ENCODE measurements around the gene CAPNS1. TPM values are rescaled to one million over a fixed set of nuclear protein-coding genes. Genes with fewer than 3 reads are reported as not detected.
"Not testable (repeated sequence)": the region's sequence is repeated elsewhere in the genome, so short reads cannot be mapped to it uniquely, and the experiment has no call there.

CAPNS1 gene
- total RNA-seq, 1 donor from 2014 or later: 478 TPM

- no peak for TF ChIP-seq CTCF (IDR thresholded peaks at IDR 0.05; ENCODE audit: partially characterized antibody, unreplicated experiment)
- H3K27ac Mint-ChIP-seq (ENCODE audit: unreplicated experiment): no peak overlapping the region
- H3K27me3 Mint-ChIP-seq (ENCODE audit: unreplicated experiment): peaks cover 4% of the 10 kb centered on the region
- H3K36me3 Mint-ChIP-seq (ENCODE audit: unreplicated experiment): no peaks in the 10 kb centered on the region
- no peak for DNase-seq
- peaks cover 1% of the 10 kb centered on the region for H3K4me1 Mint-ChIP-seq (ENCODE audit: low read depth, unreplicated experiment)
- no peak overlapping the region for H3K4me3 Mint-ChIP-seq (ENCODE audit: unreplicated experiment)
- no peaks in the 10 kb centered on the region for H3K9me3 Mint-ChIP-seq (ENCODE audit: unreplicated experiment)
Observed at GRCh38 chr19:36160821-36161596, 21.1 kb downstream of the CAPNS1 start.

GRCh38 chr19:36163813-36164212 is 23.9 kb downstream of the CAPNS1 start:
- Mint-ChIP-seq H3K27ac (ENCODE audit: unreplicated experiment) (no peak overlapping the region), H3K4me3 (ENCODE audit: unreplicated experiment) (no peak overlapping the region), H3K9me3 (ENCODE audit: unreplicated experiment) (no peaks in the 10 kb centered on the region), H3K4me1 (ENCODE audit: low read depth, unreplicated experiment) (peaks cover 1% of the 10 kb centered on the region), H3K27me3 (ENCODE audit: unreplicated experiment) (peaks cover 4% of the 10 kb centered on the region), H3K36me3 (ENCODE audit: unreplicated experiment) (no peaks in the 10 kb centered on the region)
- TF ChIP-seq CTCF (IDR thresholded peaks at IDR 0.05; ENCODE audit: partially characterized antibody, unreplicated experiment): no peak
- no peak for DNase-seq

DNA sequence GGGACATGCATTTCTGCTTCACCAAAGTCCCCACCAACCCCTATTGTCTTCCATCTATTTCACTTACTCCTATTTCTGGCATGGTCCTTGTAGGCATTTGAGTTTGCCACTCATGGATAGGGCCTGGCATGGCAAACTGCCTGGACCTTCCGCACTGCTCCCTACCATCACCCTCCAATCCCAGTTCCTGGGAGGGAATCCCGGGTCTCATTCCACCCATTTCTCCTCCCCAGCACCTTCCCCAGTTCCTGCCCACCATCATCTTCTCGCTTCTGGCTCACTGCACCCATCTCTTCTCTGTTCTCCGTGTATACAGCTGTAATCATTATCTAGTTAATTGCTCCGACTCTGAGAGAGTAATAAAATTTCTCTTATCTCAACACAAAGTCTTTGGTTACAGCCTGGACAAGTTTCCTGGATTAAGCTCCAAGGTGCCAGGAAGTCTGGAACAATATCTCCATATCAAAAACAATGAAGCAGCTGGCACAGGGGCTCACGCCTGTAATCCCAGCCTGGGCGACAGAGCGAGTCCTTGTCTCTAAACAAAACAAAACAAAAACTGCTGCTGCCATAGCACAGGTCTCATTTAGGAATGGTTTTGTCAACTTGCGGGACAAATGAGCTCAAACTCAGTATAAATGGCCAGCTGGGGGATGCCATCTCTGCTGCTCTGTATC is 29.4 kb downstream of the CAPNS1 start:
- Mint-ChIP-seq H3K36me3 (ENCODE audit: unreplicated experiment) (no peaks in the 10 kb centered on the region), H3K4me3 (ENCODE audit: unreplicated experiment) (no peak overlapping the region), H3K27ac (ENCODE audit: unreplicated experiment) (no peak overlapping the region), H3K9me3 (ENCODE audit: unreplicated experiment) (peaks cover 2% of the 10 kb centered on the region), H3K27me3 (ENCODE audit: unreplicated experiment) (no peaks in the 10 kb centered on the region), H3K4me1 (ENCODE audit: low read depth, unreplicated experiment) (no peaks in the 10 kb centered on the region)
- no peak for TF ChIP-seq CTCF (IDR thresholded peaks at IDR 0.05; ENCODE audit: partially characterized antibody, unreplicated experiment)
- DNase-seq: no peak

GRCh38 chr19:36172852-36173251 is 33.0 kb downstream of the CAPNS1 start:
- no peak for DNase-seq
- Mint-ChIP-seq H3K4me1 (ENCODE audit: low read depth, unreplicated experiment) (no peaks in the 10 kb centered on the region), H3K4me3 (ENCODE audit: unreplicated experiment) (no peak overlapping the region), H3K27ac (ENCODE audit: unreplicated experiment) (no peak overlapping the region), H3K9me3 (ENCODE audit: unreplicated experiment) (peaks cover 2% of the 10 kb centered on the region), H3K27me3 (ENCODE audit: unreplicated experiment) (peaks cover 2% of the 10 kb centered on the region), H3K36me3 (ENCODE audit: unreplicated experiment) (peaks cover 4% of the 10 kb centered on the region)
- no peak for TF ChIP-seq CTCF (IDR thresholded peaks at IDR 0.05; ENCODE audit: partially characterized antibody, unreplicated experiment)

- not testable (repeated sequence) for H3K9me3 Mint-ChIP-seq (ENCODE audit: unreplicated experiment); H3K27me3 Mint-ChIP-seq (ENCODE audit: unreplicated experiment); H3K27ac Mint-ChIP-seq (ENCODE audit: unreplicated experiment); DNase-seq; H3K4me1 Mint-ChIP-seq (ENCODE audit: low read depth, unreplicated experiment); H3K36me3 Mint-ChIP-seq (ENCODE audit: unreplicated experiment); H3K4me3 Mint-ChIP-seq (ENCODE audit: unreplicated experiment)
Observed at GRCh38 chr19:36173846-36174245, 34.0 kb downstream of the CAPNS1 start.

DNA sequence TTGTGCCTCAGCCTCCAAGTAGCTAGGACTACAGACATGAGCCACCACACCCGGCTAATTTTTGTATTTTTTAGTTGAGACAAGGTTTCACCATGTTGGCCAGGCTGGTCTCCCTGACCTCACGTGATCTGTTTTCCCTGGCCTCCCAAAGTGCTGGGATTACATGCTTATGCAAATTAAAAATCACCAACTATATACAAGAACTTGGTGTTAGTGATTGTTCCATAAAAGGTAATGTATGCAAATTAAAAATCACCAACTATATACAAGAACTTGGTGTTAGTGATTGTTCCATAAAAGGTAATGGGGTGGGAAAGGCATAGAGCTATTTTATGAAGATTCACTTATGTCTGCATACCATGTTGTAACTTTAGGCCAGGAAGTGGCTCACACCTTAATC is 39.2 kb downstream of the CAPNS1 start:
- not testable (repeated sequence) for H3K27me3 Mint-ChIP-seq (ENCODE audit: unreplicated experiment); H3K27ac Mint-ChIP-seq (ENCODE audit: unreplicated experiment); H3K9me3 Mint-ChIP-seq (ENCODE audit: unreplicated experiment); H3K36me3 Mint-ChIP-seq (ENCODE audit: unreplicated experiment); H3K4me1 Mint-ChIP-seq (ENCODE audit: low read depth, unreplicated experiment); DNase-seq; H3K4me3 Mint-ChIP-seq (ENCODE audit: unreplicated experiment)
